Activated CD4-positive, alpha-beta T cell treated with anti-CD3 and anti-CD28 coated beads for 36 hours (primary cell): ENCODE measurements around the gene ENPP6. TPM values are rescaled to one million over a fixed set of nuclear protein-coding genes. Genes with fewer than 3 reads are reported as not detected.
"Not testable (repeated sequence)": the region's sequence is repeated elsewhere in the genome, so short reads cannot be mapped to it uniquely, and the experiment has no call there.

ENCODE experiments used
- ATAC-seq: fragments of 200-7000 bp; cut with Tn5 transposase; one replicate; pipeline ENCODE4 v1.10.0; 2021; ENCODE audit warnings: mild to moderate bottlenecking, moderate library complexity
- CTCF ChIA-PET: fragments of 350-600 bp; sonication (Branson Sonifier 250); formaldehyde crosslinking; loops from one replicate; lab custom pipeline; 2021; ENCODE audit warnings: antibody characterized with exemption; lab: Charles Lee
- POLR2A ChIA-PET: fragments of 350-600 bp; sonication (Branson Sonifier 250); formaldehyde crosslinking; loops from one replicate; lab custom pipeline; 2021; ENCODE audit warnings: antibody characterized with exemption, inconsistent platforms; lab: Charles Lee
- DNase-seq: peaks from one replicate; pipeline ENCODE4 v3.0.0-alpha.2; 2020
- H3K27ac Mint-ChIP-seq: one replicate; pipeline ENCODE4 v1.8.0; 2021; ENCODE audit warnings: mixed read lengths
- H3K27me3 Mint-ChIP-seq: one replicate; pipeline ENCODE4 v1.8.0; 2021; ENCODE audit warnings: mixed read lengths
- H3K36me3 Mint-ChIP-seq: one replicate; pipeline ENCODE4 v1.8.0; 2021; ENCODE audit warnings: low read depth, mixed read lengths
- H3K4me1 Mint-ChIP-seq: one replicate; pipeline ENCODE4 v1.8.0; 2021; ENCODE audit warnings: mixed read lengths
- H3K4me3 Mint-ChIP-seq: one replicate; pipeline ENCODE4 v1.8.0; 2021; ENCODE audit warnings: mild to moderate bottlenecking, moderate library complexity, mixed read lengths
- H3K9me3 Mint-ChIP-seq: one replicate; pipeline ENCODE4 v1.8.0; 2021; ENCODE audit warnings: low read depth, mixed read lengths
- intact Hi-C, 2 experiments: fragments of 100-400 bp; cut with DNase I in 1 of 2; cut with micrococcal nuclease in 1 of 2; formaldehyde crosslinking; loops; one replicate each; pipeline versions ENCODE4 v1.14.2 to v1.15.1; 2022 to 2024; cut with DNase I, micrococcal nuclease
- total RNA-seq, 2 experiments: library from RNA; stranded (reverse); gene quantifications; one replicate each; pipeline ENCODE4 v1.2.3, GENCODE V29; 2021

The ENPP6 gene
- total RNA-seq, 2 experiments from 2014 or later = 0.05 TPM; not detected in 1

- intact Hi-C loops, H3K36me3 Mint-ChIP-seq, H3K9me3 Mint-ChIP-seq, H3K27ac Mint-ChIP-seq, H3K4me1 Mint-ChIP-seq, POLR2A ChIA-PET, CTCF ChIA-PET, DNase-seq, ATAC-seq, H3K4me3 Mint-ChIP-seq: not testable (repeated sequence)
- peaks cover 19% of the 10 kb centered on the region for H3K27me3 Mint-ChIP-seq
Measured at GRCh38 chr4:184207734-184208607, 9.7 kb downstream of the ENPP6 start.

- H3K27me3 Mint-ChIP-seq = peaks cover 22% of the 10 kb centered on the region
- no peak overlapping the region for H3K4me3 Mint-ChIP-seq
- no peak overlapping the region for H3K27ac Mint-ChIP-seq
- intact Hi-C loops = no loop called here
- POLR2A ChIA-PET = no interaction called here
- CTCF ChIA-PET = no interaction called here
- no peaks in the 10 kb centered on the region for H3K9me3 Mint-ChIP-seq
- H3K4me1 Mint-ChIP-seq = no peaks in the 10 kb centered on the region
- no peak for ATAC-seq
- no peaks in the 10 kb centered on the region for H3K36me3 Mint-ChIP-seq
- no peak for DNase-seq
Measured at GRCh38 chr4:184205243-184205642, 12.4 kb downstream of the ENPP6 start.

- CTCF ChIA-PET = no interaction called here
- no peak overlapping the region for H3K4me3 Mint-ChIP-seq
- no peak for DNase-seq
Measured at GRCh38 chr4:184203300-184203699, 14.4 kb downstream of the ENPP6 start.

DNA sequence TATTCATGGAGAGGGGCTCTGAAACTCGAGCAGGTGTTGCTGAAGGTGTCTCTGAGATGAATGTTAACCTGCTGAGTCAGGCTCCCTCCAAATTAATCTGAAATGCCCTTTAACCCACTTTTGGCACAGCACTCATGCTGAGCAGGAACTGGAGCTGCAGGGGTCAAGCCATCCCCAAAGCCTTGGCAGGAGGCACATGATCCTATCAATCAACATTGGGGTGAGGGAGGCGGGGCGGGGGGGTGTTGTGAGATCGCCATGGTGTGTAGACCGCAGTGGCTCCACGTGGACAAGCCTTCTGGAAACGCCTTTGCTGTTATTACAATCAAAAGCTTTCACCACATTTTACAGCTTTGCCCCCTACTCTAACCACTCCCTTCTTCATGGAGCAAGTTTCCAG is 16.5 kb downstream of the ENPP6 start:
- intact Hi-C loops = no loop called here
- H3K4me1 Mint-ChIP-seq = no peaks in the 10 kb centered on the region
- H3K27ac Mint-ChIP-seq = no peak overlapping the region
- ATAC-seq (no peak), DNase-seq (no peak)
- POLR2A ChIA-PET = no interaction called here
- CTCF ChIA-PET = interaction anchor here (0.6 kb wide), 1 partner anchor 276 kb away, joined by 3 read pairs; no protein-coding TSS in a partner anchor
- H3K36me3 Mint-ChIP-seq = no peaks in the 10 kb centered on the region
- H3K4me3 Mint-ChIP-seq = no peak overlapping the region
- peaks cover 13% of the 10 kb centered on the region for H3K27me3 Mint-ChIP-seq
- H3K9me3 Mint-ChIP-seq = no peaks in the 10 kb centered on the region

More at GRCh38 chr4:184203300-184203699, 14.4 kb downstream of the ENPP6 start:
- Mint-ChIP-seq H3K4me1 (no peaks in the 10 kb centered on the region), H3K27me3 (peaks cover 22% of the 10 kb centered on the region), H3K27ac (no peak overlapping the region), H3K9me3 (no peaks in the 10 kb centered on the region), H3K36me3 (no peaks in the 10 kb centered on the region)
- POLR2A ChIA-PET = no interaction called here
- no peak for ATAC-seq
- intact Hi-C loops = no loop called here

DNA sequence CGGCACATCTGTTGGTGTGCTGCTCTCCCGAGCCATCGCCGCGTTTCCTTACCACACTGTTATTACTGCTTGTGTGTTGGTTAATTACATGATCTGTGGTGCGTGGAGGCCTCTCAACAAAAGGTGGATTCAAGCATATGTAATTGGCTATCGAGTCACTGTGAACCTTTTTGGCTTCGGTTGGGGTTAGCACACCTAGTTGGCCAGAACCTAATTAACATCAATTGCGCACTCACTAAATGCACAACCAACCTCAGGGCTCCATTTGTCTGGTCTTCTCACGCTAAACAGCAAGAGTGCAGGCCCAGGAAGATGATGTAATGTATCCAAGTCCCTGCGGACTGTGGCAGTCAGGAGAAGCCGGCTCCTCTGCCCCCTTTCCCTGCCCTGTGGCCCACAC is 17.4 kb downstream of the ENPP6 start:
- H3K4me3 Mint-ChIP-seq = no peak overlapping the region
- DNase-seq (no peak), ATAC-seq (no peak)
- no peaks in the 10 kb centered on the region for H3K9me3 Mint-ChIP-seq
- intact Hi-C loops = no loop called here
- H3K27ac Mint-ChIP-seq = no peak overlapping the region
- ChIA-PET CTCF (no interaction called here), POLR2A (no interaction called here)
- H3K36me3 Mint-ChIP-seq = no peaks in the 10 kb centered on the region
- H3K4me1 Mint-ChIP-seq = no peaks in the 10 kb centered on the region
- H3K27me3 Mint-ChIP-seq = peaks cover 8% of the 10 kb centered on the region

DNA sequence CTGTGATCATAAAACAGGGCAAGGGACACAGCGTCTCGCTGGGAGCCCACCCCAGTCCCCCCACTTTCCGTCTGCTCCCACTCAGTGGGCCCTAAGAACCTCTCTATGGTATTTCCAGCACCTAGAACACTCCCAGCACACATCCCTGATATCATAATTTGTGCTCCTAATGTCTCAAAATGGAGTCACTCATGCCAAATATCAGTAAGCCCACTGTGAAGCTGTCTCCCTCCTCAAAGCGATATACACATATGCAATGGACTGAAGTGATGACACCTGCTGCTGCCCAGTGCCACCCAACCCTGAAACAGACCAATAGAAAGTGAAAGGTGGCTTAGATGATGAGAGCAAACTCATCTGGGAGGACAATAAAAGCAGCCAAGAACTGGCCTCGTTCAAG is 17.9 kb downstream of the ENPP6 start:
- ATAC-seq = no peak
- ChIA-PET CTCF (no interaction called here), POLR2A (no interaction called here)
- H3K4me1 Mint-ChIP-seq = no peaks in the 10 kb centered on the region
- no peak overlapping the region for H3K4me3 Mint-ChIP-seq
- H3K27me3 Mint-ChIP-seq = peaks cover 7% of the 10 kb centered on the region
- no peak for DNase-seq
- H3K27ac Mint-ChIP-seq = no peak overlapping the region
- H3K9me3 Mint-ChIP-seq = no peaks in the 10 kb centered on the region
- H3K36me3 Mint-ChIP-seq = no peaks in the 10 kb centered on the region
- intact Hi-C loops = loop anchor here in 1 of 2 experiments (10.0 kb wide), 1 partner anchor 1575 kb away; no protein-coding TSS in a partner anchor

DNA sequence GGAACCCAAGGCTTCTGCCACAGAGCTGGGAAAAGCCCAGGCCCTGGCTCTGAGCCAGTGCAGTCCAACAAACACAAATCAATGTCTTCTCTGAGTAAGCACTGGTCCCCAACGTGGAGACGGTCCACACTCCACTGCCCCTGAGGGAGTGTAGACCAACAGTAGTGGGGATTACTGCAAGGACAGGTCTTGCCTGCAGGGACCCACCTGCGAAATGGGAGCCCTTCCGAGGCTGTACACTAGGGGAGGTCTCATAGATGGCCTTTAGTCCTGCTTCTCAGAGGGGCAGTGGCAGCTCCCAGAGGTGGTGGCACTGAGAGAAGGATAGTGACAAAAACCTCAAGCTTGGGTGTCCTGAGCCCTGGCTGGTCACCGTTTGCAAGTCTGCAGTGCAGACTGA is 19.5 kb downstream of the ENPP6 start:
- DNase-seq (no peak), ATAC-seq (no peak)
- H3K36me3 Mint-ChIP-seq = no peaks in the 10 kb centered on the region
- H3K4me3 Mint-ChIP-seq = no peak overlapping the region
- no peaks in the 10 kb centered on the region for H3K4me1 Mint-ChIP-seq
- CTCF ChIA-PET = interaction anchor here (0.6 to 1.0 kb wide), 2 partner anchors 39 kb away, joined by 3 read pairs; no protein-coding TSS in a partner anchor
- H3K27ac Mint-ChIP-seq = no peak overlapping the region
- POLR2A ChIA-PET = no interaction called here
- intact Hi-C loops = loop anchor here in 1 of 2 experiments (10.0 kb wide), 1 partner anchor 1577 kb away; no protein-coding TSS in a partner anchor
- H3K27me3 Mint-ChIP-seq = peaks cover 5% of the 10 kb centered on the region
- no peaks in the 10 kb centered on the region for H3K9me3 Mint-ChIP-seq

DNA sequence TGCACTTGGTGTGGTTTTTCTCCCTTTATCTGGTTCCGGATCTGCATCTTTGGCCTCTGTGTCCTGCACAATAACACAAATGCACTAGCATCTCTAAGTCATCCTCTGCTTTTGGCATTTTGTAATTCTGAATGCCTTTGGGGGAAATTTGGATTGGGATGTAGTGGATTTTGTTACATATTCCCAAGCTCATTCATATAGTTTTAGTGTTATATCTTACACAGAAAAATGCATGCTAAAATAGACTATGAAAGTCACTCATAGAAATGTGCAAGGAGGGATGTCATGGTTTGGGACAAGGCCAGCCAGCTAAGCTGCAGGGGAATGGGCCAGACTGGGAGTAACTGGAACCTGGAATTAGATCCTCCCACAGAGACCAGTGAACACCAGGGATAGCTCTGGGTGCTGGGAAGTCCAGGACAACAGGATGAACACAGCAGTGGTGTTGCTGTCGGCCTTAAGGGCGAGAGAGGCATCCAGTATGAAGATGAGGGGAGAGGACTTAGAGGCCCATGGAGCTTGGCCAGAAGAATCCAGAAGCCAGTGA is 20.1 kb downstream of the ENPP6 start:
- no peak overlapping the region for H3K27ac Mint-ChIP-seq
- POLR2A ChIA-PET = no interaction called here
- no peak for ATAC-seq
- intact Hi-C loops = loop anchor here in 1 of 2 experiments (10.0 kb wide), 1 partner anchor 1577 kb away; no protein-coding TSS in a partner anchor
- peaks cover 4% of the 10 kb centered on the region for H3K27me3 Mint-ChIP-seq
- H3K4me1 Mint-ChIP-seq = no peaks in the 10 kb centered on the region
- CTCF ChIA-PET = interaction anchor here (0.6 to 1.0 kb wide), 2 partner anchors 38 to 40 kb away, joined by 3 read pairs; no protein-coding TSS in a partner anchor
- DNase-seq = no peak
- H3K36me3 Mint-ChIP-seq = no peaks in the 10 kb centered on the region
- no peaks in the 10 kb centered on the region for H3K9me3 Mint-ChIP-seq
- no peak overlapping the region for H3K4me3 Mint-ChIP-seq

DNA sequence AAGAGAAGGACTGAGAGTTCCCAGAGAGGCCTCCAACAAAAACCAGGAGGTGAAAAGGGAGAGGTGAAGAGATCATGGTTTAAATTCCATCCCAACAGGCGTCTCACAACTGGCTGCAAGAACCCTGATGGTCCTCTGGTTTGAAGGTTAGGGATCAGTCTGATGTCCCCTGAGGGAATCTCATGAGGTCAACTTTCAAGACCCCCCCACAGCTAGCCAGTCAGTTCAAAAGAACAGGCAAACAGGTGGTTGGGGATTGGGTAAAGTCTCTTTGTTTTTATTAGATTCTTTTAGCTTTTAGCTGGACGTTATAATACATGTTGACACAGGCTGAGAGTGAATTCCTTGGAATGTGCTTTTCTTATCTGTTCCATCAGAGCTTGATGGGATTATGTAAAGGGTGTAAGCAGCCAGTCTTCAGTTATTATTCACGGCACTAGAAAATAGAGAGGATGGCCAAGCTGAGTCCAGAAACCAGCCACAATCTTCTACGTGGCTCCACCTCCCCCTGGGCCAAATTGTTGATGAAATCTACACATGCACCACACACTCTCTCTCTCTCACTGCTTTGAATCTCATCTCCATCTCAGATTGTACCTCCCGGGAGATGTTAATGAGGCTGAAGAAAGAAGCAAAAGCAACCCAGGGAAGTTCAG is 20.8 kb downstream of the ENPP6 start:
- Mint-ChIP-seq H3K4me3 (no peak overlapping the region), H3K4me1 (no peaks in the 10 kb centered on the region), H3K27me3 (peaks cover 2% of the 10 kb centered on the region), H3K36me3 (no peaks in the 10 kb centered on the region), H3K9me3 (no peaks in the 10 kb centered on the region), H3K27ac (no peak overlapping the region)
- ATAC-seq (no peak), DNase-seq (no peak)
- intact Hi-C loops = loop anchor here in 1 of 2 experiments (10.0 kb wide), 1 partner anchor 1578 kb away; no protein-coding TSS in a partner anchor
- POLR2A ChIA-PET = no interaction called here
- CTCF ChIA-PET = no interaction called here

DNA sequence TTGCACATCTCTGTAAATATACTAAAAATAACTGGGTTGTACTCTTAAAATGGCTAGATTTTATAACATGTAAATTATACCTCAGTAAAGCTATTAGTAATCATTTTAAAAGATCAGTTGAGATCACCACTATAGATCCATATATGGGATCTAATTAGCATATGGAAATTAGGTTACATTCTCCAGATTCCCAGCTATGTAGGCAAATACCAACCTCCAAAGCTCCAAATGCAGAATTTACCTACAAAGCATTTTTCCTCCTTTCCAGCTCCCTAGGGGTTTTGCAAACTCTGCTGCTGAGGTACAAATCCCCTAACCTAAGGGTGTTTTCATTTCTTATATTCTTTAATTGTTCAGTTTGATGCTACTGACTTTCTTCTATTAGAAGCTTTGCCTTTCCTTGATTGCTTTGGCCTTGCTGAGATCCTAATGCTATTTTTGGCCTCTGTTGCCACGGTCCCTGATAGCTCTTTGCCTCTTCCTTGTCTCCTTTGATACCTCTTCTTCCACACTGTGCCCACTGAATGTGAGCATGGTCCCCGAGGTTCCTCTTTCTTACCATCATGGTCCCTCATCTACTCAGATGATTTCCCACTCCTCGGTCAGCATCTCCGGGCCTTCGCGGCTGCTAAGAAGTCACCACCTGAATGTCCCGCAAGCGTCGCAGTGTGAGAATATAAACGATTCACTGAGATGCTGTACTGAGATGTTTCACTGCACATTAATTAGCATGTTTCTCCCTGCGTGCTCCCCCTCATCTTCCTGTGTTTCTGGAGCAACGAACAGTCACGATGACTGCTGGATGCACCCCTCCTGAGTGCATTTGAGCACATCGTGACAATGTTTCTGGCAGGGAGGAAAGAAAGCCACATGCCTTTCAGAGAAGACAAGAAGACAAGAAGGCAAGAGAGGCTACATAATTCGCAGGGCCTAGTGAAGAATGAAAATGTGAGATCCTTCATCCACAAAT is 23.8 kb downstream of the ENPP6 start:
- H3K4me3 Mint-ChIP-seq = no peak overlapping the region
- ChIA-PET CTCF (no interaction called here), POLR2A (interaction anchor here (0.6 kb wide), 1 partner anchor 187 kb away, joined by 3 read pairs; no protein-coding TSS in a partner anchor)
- no peaks in the 10 kb centered on the region for H3K9me3 Mint-ChIP-seq
- no peak overlapping the region for H3K27ac Mint-ChIP-seq
- H3K4me1 Mint-ChIP-seq = no peaks in the 10 kb centered on the region
- H3K36me3 Mint-ChIP-seq = no peaks in the 10 kb centered on the region
- H3K27me3 Mint-ChIP-seq = peaks cover 2% of the 10 kb centered on the region
- DNase-seq = no peak
- ATAC-seq = peak; percentile 23
- intact Hi-C loops = loop anchor here in 1 of 2 experiments (10.0 kb wide), 1 partner anchor 1581 kb away; no protein-coding TSS in a partner anchor
